ENCODE data around the gene HSD3B1.

GRCh38 chr1:119504831-119505230 is 2.2 kb upstream of the HSD3B1 start:
- no peak for TF ChIP-seq POLR2A (IDR thresholded peaks at IDR 0.05)
- no peak for TF ChIP-seq CTCF (IDR thresholded peaks at IDR 0.05 in 8 of 11, conservative IDR thresholded peaks at IDR 0.05 in 3 of 11)
- no peak for TF ChIP-seq POLR2AphosphoS5 (IDR thresholded peaks at IDR 0.05)

Measured in spleen (tissue), 7 donors.